NCI-H1930 (cell line): ENCODE results near the gene ATP1A2.
A peak's percentile ranks its signal among the peaks of the same experiment; 100 is the strongest.

Source experiments
- DNase-seq, 2 experiments: peaks; one replicate each; lab custom pipeline; 2025; lab: John Stamatoyannopoulos, UW

The ATP1A2 gene

DNA sequence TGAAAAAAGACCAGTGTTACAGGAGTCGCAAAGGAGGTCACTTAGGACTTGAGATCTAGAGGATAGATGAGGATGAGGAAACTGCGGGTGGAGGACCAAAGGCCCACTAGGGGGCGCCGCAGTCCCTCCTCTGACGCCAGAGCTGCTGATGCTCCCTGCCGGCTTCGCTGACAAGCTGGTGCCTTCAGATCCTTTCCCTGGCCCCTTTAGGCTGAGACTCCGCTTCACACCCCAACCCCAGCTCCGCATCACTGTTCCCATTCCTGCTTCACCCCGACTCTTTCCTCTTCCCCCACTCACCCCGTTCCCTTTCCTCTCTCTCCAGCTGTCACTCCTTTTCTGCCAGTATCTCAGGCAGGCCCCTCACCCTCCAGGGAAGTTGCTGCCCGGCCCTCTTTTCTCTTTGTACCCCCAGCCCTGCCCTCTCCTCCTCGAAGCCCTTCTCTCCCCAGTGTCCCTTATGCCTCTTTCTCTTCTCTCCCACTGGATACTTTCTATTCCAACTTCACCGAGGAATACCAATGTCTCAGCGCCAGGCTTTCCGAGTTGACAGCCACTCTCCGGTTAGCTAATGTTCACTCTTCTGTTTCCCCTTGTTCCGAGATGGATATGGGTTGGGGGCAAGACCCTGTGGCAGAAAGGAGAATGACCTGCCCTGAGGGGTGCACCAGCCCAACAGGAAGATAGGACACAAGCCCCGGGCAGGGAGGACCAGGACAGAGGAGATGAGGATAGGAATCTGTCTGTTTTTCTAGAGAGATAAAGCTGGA lies 29.7 kb upstream of the ATP1A2 start:
- peak; percentile 23 to 76 for DNase-seq

DNA sequence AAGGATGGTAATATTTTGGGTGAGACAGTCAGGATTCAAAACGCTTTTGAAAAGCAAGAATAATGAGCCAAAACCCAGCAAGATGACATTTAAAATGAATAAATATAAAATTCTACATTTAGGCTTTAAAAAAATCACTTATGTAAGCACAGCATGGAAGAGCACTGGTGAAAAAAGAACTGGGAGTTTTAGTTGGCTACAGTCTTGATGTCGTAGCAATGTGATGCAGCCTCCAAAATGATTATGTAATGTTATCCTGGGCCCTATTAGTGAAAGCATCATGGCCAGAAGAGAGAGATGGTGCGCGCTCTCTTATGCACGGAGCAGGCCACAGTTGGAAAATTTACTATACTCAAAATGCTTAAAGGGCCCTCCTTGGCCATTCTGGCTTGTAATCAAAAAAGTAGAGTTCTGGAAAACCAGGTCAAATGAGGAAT lies 29.1 kb upstream of the ATP1A2 start:
- DNase-seq, result no peak

DNA sequence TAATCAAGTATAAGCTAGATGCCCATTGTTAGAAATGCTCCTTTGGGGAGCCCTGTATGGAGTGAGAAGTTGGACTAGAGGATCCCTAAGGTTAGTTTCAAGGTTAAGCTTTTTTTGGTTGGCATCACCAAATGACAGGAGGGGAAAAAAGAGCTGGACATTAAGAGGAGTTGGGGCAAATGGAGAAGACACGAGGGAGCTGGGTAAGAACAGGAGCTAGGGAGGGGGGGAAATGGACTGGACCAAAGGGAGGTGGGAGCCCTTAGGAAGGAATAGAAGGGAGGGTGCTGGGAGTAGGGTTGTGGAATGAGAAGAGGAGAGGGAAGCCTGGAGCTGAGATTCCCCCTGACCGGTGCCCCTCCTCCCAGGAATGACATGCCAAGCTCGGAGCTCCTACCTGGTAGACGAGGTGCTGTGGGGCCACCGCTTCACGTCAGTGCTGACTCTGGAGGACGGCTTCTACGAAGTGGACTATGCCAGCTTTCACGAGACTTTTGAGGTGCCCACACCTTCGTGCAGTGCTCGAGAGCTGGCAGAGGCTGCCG lies 28.4 kb upstream of the ATP1A2 start:
- DNase-seq, result no peak

DNA sequence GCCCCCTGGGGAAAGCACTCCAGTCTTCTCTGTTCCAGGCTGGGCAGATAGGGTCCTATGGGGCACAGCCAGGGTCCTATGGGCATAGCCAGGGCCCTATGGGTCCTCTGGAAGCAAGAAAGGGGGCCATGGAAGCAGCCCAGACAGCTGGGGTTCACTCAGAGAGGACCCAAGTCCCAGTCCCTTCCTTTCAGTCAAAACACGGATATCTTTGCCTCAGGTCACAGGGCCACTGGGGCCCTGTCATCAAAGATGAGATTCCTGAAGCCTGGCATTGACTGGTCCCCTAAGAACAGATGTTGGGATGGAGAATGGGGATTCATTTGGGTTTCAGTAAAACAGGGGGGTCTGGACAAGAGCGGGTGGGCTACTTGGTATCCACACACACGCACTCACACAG lies 25.7 kb upstream of the ATP1A2 start:
- no peak for DNase-seq

DNA sequence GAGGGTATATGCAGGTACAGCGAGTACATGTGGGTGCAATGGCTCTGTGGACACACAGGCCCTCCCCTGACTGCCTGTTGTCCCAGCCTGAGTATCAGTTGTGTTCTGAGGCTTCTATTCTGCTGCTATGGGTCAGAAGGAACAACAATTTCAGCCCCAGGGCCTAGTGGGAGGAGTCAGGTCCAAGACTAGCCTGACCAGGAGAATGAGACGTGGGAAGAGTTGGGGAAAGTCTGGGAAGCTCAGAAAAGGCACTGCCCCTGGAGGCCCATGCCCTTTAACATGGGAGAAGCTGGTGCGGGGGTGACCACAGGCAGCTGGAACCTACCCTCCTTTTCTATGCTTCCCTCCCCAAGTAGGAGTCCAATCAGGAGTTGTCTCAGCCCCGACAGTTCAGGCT lies 24.8 kb upstream of the ATP1A2 start:
- no peak for DNase-seq

DNA sequence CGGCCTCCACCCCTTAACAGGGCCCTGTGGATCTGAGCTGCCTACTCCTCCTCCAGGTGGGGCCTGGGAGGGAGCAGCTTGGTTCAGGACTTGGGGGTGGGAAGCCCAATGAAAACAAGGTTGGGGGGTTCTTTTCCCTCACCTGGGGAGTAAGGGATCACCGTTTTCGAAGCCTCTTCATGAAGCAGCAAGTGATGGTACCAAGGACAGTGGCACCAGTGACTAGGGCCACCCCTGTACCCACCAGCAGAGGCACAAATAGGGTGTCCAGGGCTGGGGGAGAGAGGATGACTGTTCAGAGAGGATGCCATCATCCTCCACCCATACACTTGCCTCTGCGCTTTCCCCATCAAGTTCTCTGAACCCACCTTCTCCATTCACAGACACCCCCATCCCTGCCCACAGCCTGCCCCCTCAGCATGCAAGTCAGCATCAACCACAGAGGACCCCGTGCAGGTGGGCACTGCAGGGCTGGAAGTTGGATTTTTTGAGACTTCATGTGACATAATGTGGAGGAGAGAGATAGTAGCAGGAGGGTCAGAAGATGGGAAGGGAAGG lies 23.8 kb upstream of the ATP1A2 start:
- DNase-seq, result no peak

DNA sequence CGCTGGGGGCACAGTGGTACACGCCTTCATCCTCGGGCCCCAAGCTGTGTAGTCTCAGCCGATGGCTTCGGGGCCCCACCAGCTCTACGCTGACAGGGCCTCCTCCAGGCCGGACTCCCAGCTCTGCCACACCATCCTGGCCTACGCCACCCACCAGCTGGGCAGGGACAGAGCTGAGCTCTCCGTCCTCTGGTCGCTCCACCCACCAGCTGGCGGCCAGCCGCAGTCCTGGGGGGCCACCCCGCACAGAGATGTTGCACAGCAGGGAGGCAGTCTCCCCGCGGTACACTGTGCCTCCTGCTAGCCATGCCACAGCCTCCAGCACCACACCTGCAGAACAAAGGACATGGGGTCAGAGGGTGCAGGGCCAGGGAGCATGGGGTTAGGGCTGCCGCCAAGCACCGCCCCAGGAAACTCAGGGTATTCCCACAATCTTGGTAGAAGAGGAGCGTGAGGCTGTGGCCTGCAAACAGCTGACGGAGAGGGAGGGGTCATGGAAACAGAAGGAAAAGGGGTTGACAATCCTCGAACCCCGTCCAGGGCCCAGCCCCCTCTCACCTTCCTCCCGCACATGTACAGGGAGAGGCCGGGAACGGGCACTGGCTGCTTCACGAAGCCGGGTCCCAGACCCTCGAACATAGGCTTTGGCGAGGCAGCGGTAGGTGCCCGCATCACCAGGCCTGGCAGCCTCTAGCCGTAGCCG lies 23.0 kb upstream of the ATP1A2 start:
- DNase-seq, result no peak

DNA sequence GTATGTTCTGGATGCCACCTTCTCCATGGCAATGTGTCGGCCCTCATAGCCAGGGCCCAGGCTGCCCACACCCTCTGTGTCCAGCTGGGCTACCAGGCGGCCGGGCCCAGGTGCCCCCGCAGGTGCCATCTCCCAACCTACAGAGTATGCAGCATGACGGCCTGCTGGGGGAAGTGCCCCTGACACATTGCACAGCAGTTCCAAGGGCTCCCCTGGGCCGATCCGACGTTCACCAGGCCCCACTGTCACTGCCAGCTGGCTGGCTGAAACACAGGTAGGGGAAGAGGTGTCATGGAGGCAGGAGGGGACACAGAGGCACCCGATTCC lies 22.5 kb upstream of the ATP1A2 start:
- DNase-seq, result no peak

DNA sequence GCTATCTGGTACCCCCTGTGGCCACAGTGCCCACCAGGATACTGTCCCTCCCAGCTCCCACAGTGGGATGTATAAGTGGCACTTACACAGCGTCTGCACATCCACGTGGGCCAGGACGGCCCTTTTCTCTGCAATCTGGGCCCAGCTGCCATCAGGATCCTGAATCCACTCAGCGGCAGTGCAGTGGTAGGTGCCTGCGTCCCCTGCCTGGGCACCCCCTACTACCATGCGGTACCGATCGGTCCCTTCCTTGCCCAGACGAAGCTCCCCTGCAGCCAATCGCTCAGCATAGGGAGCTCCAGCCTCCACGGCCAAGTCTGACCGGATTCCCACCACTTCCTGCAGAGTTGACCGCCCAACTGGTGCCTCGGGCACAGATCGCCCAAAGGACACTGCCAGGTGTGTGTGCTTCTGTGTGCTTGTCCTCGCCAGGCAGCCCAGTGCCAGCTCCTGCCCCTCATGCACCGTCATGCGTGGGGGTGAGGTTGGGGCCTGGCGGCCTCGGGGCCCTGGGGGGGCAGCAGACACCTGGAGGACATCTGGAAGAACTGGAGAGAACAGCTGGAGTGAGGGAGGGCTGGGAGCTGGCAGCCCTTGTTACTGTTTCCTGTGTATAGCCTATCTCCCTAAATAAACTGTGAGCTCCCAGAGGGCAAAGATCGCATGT lies 21.8 kb upstream of the ATP1A2 start:
- DNase-seq, result no peak

DNA sequence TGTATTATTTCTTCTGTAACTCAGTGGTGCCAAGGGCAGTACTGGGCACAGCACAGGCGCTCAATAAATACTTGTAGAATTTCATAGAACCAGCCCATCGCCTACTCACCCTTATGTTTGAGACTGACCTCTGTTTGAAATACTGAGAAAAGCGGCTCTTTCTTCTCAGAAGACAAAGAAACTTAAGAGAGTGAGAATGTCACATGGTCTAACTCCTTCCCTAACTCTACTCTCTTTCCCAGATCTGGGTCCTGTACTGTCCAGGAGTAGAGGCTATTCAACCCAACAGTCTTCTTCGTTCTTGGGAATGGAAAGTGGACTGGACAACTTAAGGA lies 21.3 kb upstream of the ATP1A2 start:
- DNase-seq, result no peak

DNA sequence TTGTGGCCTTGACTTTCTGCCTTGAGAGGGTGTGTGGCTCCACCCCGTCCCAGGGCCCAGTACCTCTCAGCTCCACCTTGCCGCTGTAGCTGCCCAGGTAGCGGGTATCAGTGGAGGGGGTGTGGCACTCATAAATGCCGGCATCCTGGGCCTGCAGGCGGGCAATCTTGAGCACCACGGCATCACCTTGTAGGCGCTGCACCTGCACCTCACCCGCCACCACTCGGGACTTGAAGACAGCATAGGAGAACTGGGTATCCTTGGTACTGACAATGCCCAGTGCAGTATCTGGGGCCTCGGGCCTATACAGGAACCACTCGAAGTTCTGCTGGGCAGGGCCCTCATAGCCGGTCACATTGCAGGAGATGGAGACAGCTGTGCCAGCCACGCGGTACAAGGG lies 20.8 kb upstream of the ATP1A2 start:
- no peak for DNase-seq

DNA sequence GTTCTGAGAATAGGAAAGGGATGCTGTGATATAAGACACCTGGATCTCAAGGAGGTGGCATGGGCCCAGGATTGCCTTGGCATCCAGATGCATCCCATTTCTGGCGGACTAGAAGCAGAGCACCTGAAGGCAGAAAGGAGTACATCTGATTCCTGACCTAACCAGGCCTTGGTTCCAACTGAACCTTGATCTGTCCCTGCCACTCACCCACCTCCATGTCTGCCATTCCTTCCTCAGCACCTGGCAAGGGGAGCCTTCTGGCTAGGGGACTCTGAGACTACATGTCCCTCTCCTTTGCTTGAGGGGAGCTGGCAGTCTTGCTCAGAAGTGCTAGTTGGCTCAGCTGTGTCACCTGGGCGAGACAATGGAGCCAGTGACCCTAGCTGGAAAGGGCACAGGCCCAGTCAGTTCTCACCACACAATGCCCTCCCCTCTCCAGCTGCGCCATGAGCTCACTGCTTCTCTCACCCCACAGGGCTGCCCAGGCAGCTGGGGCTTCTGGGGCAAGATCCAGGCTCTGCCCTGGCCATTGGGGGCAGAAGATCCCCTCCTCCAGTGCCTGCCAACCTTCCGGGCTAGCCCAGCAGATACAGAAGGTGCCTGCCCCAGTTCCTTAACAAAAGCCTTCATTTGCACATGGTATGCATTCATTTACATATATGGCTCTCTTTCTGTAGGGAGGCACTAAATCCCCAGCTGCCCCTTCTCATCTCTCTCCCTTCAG lies 20.0 kb upstream of the ATP1A2 start:
- no peak for DNase-seq

DNA sequence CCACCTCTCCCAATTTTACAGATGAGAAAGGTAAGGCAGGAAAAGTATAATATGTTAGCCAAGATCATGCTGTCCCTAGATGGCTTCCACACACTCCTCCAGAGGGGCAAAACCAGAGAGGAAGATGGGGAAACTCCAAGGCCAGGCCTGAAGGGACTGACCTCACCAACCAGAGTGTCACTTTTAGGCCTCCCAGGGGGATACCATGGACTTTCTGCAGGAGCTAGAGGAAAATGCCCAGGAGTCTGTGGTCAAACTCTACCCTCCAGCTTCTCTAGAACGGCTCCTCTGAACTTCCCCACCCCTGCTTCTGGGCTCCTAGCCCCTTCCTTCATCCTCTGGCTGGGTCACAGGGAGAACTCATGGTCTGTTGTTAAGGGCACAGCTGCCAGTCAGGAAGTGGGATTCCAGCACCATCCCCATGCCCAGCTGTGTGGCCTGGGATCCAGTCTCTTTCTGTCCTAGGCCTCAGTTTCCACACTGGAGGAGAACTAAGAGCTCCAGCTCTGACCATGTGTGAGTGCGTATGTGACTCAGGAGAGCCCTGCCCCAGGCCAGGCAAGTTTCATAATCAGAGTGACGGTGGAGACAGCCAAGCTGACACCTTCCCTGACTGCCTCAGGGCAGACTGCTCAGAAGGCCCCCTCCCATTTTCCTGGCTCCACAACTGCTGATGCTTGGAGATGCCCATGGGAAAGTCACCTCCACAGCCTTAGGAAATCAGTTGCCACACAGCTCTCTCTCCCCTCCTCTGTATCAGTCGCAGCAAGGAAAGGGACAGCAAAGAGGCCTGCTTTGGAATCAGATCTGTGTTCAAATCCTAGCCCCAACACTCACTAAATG lies 19.1 kb upstream of the ATP1A2 start:
- DNase-seq, result no peak

DNA sequence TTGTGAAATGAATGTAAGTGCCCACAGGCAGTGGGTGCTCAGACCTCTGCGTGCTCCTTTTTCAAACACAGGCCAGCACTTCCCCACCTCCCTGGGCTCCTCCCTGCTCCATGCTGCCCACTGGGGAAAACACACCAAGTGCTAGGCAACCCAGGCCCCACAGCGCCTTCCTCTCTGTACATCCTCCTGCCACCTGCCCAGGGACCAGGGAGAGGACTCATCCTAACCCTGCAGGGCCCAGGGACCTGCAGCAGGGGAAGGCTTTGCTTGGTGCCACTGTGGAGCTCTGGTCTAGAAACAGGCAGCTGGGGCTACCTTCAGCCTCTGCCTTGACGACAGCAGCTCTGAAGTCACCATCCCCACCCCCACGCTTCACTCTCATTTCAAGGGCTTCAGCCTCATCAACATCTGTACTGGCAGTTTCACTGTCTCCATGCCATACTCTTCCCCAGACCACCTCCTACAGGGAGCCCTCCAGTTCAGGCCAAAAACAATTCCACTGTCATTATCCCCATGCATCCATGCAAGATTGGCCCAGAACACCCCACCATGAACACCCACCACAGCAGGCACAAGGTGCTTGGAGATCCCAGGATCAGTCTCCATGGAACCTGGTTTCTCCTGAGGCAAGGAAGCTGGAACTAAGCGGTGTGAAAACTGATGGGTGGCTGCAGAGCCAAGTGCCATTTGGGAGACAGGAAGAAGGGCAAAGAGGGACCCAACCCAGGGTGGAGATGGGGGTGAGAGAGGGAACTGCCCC lies 18.2 kb upstream of the ATP1A2 start:
- no peak for DNase-seq

DNA sequence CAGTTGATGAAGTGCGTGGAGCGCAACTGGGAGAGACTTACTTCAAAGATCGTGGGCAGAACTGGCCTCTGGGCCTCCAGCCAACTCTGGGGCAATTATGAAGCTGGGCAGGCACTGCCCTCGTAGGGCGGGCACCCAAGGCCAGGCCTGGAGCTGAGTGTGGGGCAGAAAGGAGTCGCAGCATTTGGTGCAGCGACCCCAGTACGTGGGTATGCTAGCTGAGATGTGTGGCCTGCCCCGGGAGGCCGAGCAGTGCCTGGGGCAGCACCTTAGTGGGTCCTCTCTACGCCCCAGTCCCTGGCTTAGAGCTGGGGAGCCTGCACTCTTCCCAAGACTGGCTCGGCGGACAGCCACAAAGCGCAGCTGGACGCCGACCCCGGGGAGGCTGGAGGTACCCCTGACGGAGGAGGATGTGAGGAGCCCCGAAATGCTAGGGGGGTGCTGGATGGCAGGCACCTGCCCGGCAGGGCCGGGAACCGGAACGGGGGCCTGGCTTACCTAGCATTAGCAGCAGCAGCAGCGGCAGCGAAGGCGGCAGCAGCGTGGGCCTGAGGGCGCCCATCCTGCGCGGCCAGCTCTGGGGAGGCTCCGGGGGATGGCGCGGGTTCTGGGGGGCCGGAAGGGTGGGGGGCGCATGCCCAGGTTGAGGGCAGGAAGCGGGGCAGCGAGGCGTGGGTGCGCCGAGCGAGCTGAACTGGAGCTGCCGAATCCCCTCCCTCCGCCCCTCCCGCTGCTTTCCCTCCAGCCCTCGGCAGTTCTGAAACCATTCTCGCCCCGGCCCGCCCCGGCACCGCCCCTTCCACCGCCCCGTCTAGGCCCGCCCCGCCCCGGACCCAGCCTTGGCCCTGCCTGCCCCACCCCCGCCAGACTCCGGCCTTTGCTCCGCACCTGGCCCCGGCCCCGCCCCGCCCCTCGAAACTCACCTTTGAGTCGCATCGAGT lies 17.4 kb upstream of the ATP1A2 start, which contains the start of gene IGSF8:
IGSF8 (minus strand) TSS at position 709 of the 941 bp plus-strand sequence; CDS start at position 562, 147 bp downstream.
- DNase-seq, result peak in 1 of 2 experiments; percentile 89

DNA sequence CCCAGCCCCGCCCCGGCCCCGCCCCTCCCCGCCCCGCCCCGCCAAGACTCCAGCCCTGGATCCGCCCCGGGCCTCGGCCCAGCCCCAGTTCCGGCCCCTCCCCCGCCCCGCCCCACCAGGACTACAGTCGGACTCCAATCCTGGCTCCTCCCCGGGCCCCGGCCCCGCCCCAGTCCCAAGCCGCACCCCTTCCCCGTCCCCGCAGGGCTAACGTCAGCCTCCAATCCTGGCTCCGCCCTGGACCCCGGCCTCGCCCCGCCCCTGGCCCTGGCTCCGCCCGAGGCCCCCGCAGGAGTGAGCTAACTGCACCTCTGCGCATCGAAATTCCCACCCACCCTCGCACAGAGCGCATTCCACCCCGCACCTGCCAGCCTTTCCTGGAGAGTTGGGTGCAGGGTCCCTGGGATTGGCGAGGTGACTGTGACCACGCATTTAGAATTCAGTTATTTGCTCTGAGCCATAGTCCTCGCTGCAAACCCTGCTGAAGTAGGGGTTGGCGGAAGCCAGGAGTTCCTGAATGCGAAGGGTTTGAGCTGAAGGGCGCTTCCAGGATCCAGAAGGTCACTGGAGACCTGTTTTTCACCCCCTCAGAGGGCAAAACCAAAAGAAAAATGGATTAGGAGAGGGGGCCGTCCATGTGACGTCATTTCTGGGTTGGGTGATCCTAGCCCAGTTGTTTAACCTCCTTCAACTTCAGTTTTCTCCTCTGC lies 16.6 kb upstream of the ATP1A2 start:
- peak; percentile 82 to 91 for DNase-seq

DNA sequence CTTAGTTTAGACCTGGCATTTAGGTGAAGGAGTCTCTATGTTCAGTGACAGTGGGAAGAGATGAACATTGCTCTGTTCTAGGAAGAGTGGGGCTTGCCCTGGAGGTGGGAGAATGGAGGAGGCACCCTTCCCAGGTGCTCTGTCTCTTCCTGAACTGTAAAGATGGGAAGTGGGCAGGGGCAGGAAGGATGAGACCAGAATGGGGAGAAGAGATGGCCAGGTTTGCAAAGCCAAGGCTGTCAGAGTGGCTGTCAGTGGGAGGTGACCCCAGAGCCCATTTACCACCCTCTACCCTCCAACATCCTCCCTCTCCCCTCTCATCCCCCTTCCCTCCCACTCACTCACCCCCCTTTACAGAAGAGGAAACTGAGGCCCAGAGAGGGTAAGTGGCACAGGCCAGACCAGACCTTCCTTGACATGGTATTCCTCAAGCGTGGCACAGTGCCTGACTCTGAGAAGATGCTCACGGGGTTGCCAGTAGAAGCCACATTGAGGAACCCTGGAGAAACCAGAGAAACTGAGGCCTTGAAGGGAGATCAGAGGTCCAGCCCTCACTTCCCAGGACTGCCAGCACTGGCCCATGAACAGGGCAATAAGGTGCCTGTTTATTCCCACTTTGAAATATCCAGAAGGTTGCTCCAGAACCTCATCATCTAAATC lies 15.7 kb upstream of the ATP1A2 start:
- DNase-seq, result no peak
